Kidney glomerular epithelial cell (primary cell): ENCODE results near the gene PITHD1.
"Not testable (repeated sequence)": the region's sequence is repeated elsewhere in the genome, so short reads cannot be mapped to it uniquely, and the experiment has no call there.

Source experiments
- DNase-seq: peaks from one replicate; lab custom pipeline; 2025; lab: John Stamatoyannopoulos, UW

PITHD1 gene

GRCh38 chr1:23825762-23826522 is 47.7 kb downstream of the PITHD1 start:
- no peak for DNase-seq

GRCh38 chr1:23826590-23826989 is 48.4 kb downstream of the PITHD1 start:
- not testable (repeated sequence) for DNase-seq

DNA sequence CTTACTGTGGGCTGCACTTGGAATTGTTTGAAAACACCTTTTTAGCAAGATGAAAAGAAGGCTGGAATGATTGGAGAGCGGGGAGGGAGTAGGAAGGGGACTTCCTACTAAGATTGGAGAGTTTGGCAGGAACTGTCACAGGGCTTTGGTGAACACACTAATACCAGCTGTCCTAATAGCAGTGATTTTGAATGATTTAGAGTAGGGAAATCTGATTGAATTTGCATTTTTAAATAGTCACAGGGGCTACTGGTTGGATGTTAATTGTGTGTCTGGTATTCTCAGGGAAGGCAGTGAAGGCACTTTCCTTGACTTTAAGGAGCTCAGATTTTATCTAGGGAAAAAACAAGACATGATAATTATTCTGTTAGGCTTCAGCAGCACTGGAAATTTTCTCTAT is 49.5 kb downstream of the PITHD1 start:
- no peak for DNase-seq

DNA sequence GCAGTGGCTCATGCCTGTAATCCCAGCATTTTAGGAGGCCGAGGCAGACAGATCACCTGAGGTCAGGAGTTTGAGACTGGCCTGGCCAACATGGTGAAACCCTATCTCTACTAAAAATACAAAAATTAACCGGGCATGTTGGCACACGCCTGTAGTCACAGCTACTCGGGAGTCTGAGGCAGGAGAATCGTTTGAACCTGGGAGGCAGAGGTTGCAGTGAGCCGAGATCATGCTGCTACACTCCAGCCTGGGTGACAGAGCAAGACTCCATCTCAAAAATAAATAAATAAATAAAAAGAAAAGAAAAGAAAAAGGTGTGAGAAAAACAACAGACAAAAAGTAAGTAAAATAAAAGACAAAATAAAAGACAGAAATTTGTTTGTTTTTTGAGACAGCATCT is 55.9 kb downstream of the PITHD1 start:
- DNase-seq = not testable (repeated sequence)

- no peak for DNase-seq
Measured at GRCh38 chr1:23836037-23836436, 57.8 kb downstream of the PITHD1 start.
